A549 (cell line): ENCODE data around the gene GRSF1. TPM values are rescaled to one million over a fixed set of nuclear protein-coding genes. Genes with fewer than 3 reads are reported as not detected.

ENCODE experiments used
- ATAC-seq, 2 experiments: fragments of 200-7000 bp in 1 of 2; fragments of >200 bp in 1 of 2; cut with Nextera tagmentation in 1 of 2; cut with Tn5 transposase in 1 of 2; 3 replicates each; pipeline versions ENCODE4 v1.8.0 to v1.9.1; 2018 to 2020; ENCODE audit warnings: mild to moderate bottlenecking in 1 of 2, moderate library complexity in 1 of 2
- CTCF ChIA-PET: fragments of 300-600 bp; sonication (Branson Sonifier 250); formaldehyde crosslinking; extraction: SDS; loops from one replicate; lab custom pipeline; 2021; ENCODE audit warnings: antibody characterized with exemption, inconsistent platforms; lab: Yijun Ruan, JAX
- POLR2A ChIA-PET: fragments of 350-600 bp; formaldehyde crosslinking; extraction: SDS; loops from one replicate; lab custom pipeline; 2021; ENCODE audit warnings: antibody characterized with exemption, inconsistent platforms; lab: Yijun Ruan, JAX
- DNase-seq, 2 experiments: peaks; one replicate each; pipeline versions ENCODE4 v3.0.0 to v3.0.0-alpha.2; 2011 to 2016; ENCODE audit warnings: low read depth in 1 of 2, low spot score in 1 of 2
- FAIRE-seq: peaks from 2 replicates; lab custom pipeline; 2011; peaks lifted over from hg19 to GRCh38; lab: Jason Lieb, UNC
- H3K27ac ChIP-seq, 2 experiments: fragments of >200 bp; sonication (Bioruptor Twin); formaldehyde crosslinking; 3 replicates each; pipeline ENCODE4 v1.5.1; 2016 to 2017
- H3K4me1 ChIP-seq: fragments of >200 bp; sonication (Bioruptor Twin); formaldehyde crosslinking; 3 replicates; pipeline ENCODE4 v1.6.1; 2016
- H3K4me2 ChIP-seq: fragments of >200 bp; sonication (Bioruptor Twin); formaldehyde crosslinking; 3 replicates; pipeline ENCODE4 v1.6.1; 2016
- H3K4me3 ChIP-seq: fragments of >200 bp; sonication (Bioruptor Twin); formaldehyde crosslinking; 3 replicates; pipeline ENCODE4 v1.5.1; 2016
- H3K9me3 ChIP-seq: fragments of >200 bp; sonication (Bioruptor Twin); formaldehyde crosslinking; 3 replicates; pipeline ENCODE4 v1.6.1; 2016
- BHLHE40 ChIP-seq: IDR thresholded peaks from 2 replicates; pipeline ENCODE4 v1.6.1; 2012; ENCODE audit warnings: low read depth, low read length, inconsistent platforms
- EHF ChIP-seq: fragments of 250-450 bp; sonication (Bioruptor Pico); IDR thresholded peaks from 2 replicates; pipeline ENCODE4 v1.5.0; 2020; ENCODE audit warnings: mild to moderate bottlenecking
- EHMT2 ChIP-seq: fragments of 200-600 bp; sonication (generic); IDR thresholded peaks from 2 replicates; pipeline ENCODE4 v1.6.1; 2016; ENCODE audit warnings: antibody characterized with exemption, low read depth, mild to moderate bottlenecking, moderate library complexity
- EP300 ChIP-seq, 2 experiments: fragments of >200 bp; sonication (Bioruptor Twin); formaldehyde crosslinking; IDR thresholded peaks; 2 replicates in 1 of 2; 3 replicates in 1 of 2; pipeline ENCODE4 v1.6.1; 2016 to 2017
- ESRRA ChIP-seq: fragments of 150-350 bp; IDR thresholded peaks from 2 replicates; pipeline ENCODE4 v1.6.1; 2014; ENCODE audit warnings: mild to moderate bottlenecking, low read length, borderline replicate concordance
- FOSB ChIP-seq: fragments of 250-450 bp; sonication (Bioruptor Pico); IDR thresholded peaks from 2 replicates; pipeline ENCODE4 v1.5.0; 2020; ENCODE audit warnings: mild to moderate bottlenecking, moderate library complexity
- HOXB13 ChIP-seq: fragments of 250-450 bp; sonication (Bioruptor Pico); IDR thresholded peaks from 2 replicates; pipeline ENCODE4 v1.5.0; 2020; ENCODE audit warnings: low read depth, mild to moderate bottlenecking, moderate library complexity
- HOXB5 ChIP-seq: fragments of 250-450 bp; sonication (Bioruptor Pico); IDR thresholded peaks from 2 replicates; pipeline ENCODE4 v1.5.0; 2020; ENCODE audit warnings: mild to moderate bottlenecking, moderate library complexity
- JUNB ChIP-seq: fragments of >200 bp; sonication (Bioruptor Twin); formaldehyde crosslinking; IDR thresholded peaks from 2 replicates; pipeline ENCODE4 v1.6.1; 2016
- KDM5A ChIP-seq: fragments of 200-600 bp; sonication (generic); IDR thresholded peaks from 2 replicates; pipeline ENCODE4 v1.6.1; 2016; ENCODE audit warnings: antibody characterized with exemption, mild to moderate bottlenecking
- MAZ ChIP-seq: fragments of 150-350 bp; IDR thresholded peaks from 2 replicates; pipeline ENCODE4 v1.6.1; 2014; ENCODE audit warnings: antibody characterized with exemption, low read depth, low read length, borderline replicate concordance
- MYC ChIP-seq: IDR thresholded peaks from 2 replicates; pipeline ENCODE4 v1.6.1; 2012; ENCODE audit warnings: mild to moderate bottlenecking, inconsistent platforms, low read length, improper control_type of control experiment, borderline replicate concordance
- POLR2A ChIP-seq: IDR thresholded peaks from 2 replicates; pipeline ENCODE4 v1.6.1; 2012; ENCODE audit warnings: mild to moderate bottlenecking, low read length
- POLR2AphosphoS2 ChIP-seq: conservative IDR thresholded peaks from 2 replicates; pipeline ENCODE4 v1.6.1; 2012; ENCODE audit warnings: low read length, improper control_type of control experiment, inconsistent platforms
- RAD21 ChIP-seq, 2 experiments: fragments of >200 bp in 1 of 2; sonication (Bioruptor Twin) in 1 of 2; formaldehyde crosslinking in 1 of 2; IDR thresholded peaks in 1 of 2; conservative IDR thresholded peaks in 1 of 2; 2 replicates in 1 of 2; 3 replicates in 1 of 2; pipeline ENCODE4 v1.6.1; 2012 to 2018; ENCODE audit warnings: inconsistent platforms in 1 of 2
- RFX5 ChIP-seq: fragments of 450-650 bp; IDR thresholded peaks from 2 replicates; pipeline ENCODE4 v1.7.1; 2014; ENCODE audit warnings: antibody characterized with exemption, mild to moderate bottlenecking, moderate library complexity
- RNF2 ChIP-seq: fragments of 200-600 bp; sonication (generic); IDR thresholded peaks from 2 replicates; pipeline ENCODE4 v1.6.1; 2016; ENCODE audit warnings: low read depth, mild to moderate bottlenecking, antibody characterized with exemption, moderate library complexity, borderline replicate concordance
- TFCP2L1 ChIP-seq: fragments of 250-450 bp; sonication (Bioruptor Pico); IDR thresholded peaks from 2 replicates; pipeline ENCODE4 v1.5.0; 2021; ENCODE audit warnings: mild to moderate bottlenecking
- TP53 ChIP-seq: fragments of 250-450 bp; sonication (Bioruptor Pico); IDR thresholded peaks from 2 replicates; pipeline ENCODE4 v1.5.0; 2021; ENCODE audit warnings: mild to moderate bottlenecking, moderate library complexity
- ZFP36 ChIP-seq: fragments of 450-650 bp; IDR thresholded peaks from 2 replicates; pipeline ENCODE4 v1.6.1; 2014; ENCODE audit warnings: borderline replicate concordance; ENCODE audit not compliant: partially characterized antibody
- WGBS: methylation state at CpG from one replicate; pipeline ENCODE4 v1.1.6; 2017; ENCODE audit errors: missing lambda C conversion rate; 5-methylcytosine and 5-hydroxymethylcytosine counted together
- polyA plus RNA-seq, 4 experiments: library from polyadenylated mRNA; depleted of rRNA in 3 of 4; stranded (reverse); fragments of >200 nt; fragmentation: RNase III in 1 of 4; extraction: RNeasy Plus Mini Kit Qiagen cat#74134 plus additional on column Dnase treatment in 1 of 4; gene quantifications; 2 replicates in 3 of 4; 3 replicates in 1 of 4; pipeline ENCODE4 v1.2.3, GENCODE V29; 2011 to 2017
- TF ChIP-seq, protein P1 (sequence below): fragments of 150-350 bp; IDR thresholded peaks from 2 replicates; pipeline ENCODE4 v1.6.1; 2014; ENCODE audit warnings: low read depth, mild to moderate bottlenecking, low read length
- TF ChIP-seq, protein P2 (sequence below): IDR thresholded peaks from 2 replicates; pipeline ENCODE4 v1.6.1; 2012
- TF ChIP-seq, protein P3 (sequence below): fragments of 250-450 bp; sonication (Bioruptor Pico); IDR thresholded peaks from 2 replicates; pipeline ENCODE4 v1.5.0; 2020; ENCODE audit warnings: low read depth, mild to moderate bottlenecking, moderate library complexity
- TF ChIP-seq, protein P4 (sequence below): fragments of 250-450 bp; sonication (Bioruptor Pico); IDR thresholded peaks from 2 replicates; pipeline ENCODE4 v1.5.0; 2021; ENCODE audit warnings: mild to moderate bottlenecking, moderate library complexity, borderline replicate concordance
- TF ChIP-seq, protein P5 (sequence below): fragments of >200 bp; sonication (Bioruptor Twin); formaldehyde crosslinking; IDR thresholded peaks from 2 replicates; pipeline ENCODE4 v1.6.1; 2016

Gene GRSF1
- polyA plus RNA-seq, 2 of the 4 experiments (the other 2 are of a cell fraction), result 94.3 to 112 TPM

DNA sequence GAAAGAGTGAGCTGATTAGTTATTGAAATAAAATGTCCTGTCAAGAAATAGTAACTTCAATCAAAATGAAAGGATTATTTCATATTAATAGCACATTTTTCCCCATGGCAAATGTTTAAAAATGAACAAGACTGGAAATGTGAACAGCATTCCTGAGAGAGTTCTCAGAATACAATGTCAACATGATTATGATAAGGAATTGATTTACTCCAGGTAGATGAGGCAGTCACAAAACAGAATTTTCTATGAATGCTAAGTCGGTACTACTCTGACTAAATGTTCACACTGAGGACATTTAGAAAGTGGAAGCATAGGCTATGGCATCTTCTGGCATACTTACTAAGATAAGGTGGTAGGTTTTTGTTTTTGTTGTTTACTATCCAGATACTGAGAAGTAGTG, 19.4 kb upstream of the GRSF1 start:
- Histone ChIP-seq H3K4me3 (no peak overlapping the region), H3K4me1 (no peaks in the 10 kb centered on the region), H3K4me2 (no peak overlapping the region), H3K9me3 (no peaks in the 10 kb centered on the region), H3K27ac (no peak overlapping the region)
- ATAC-seq (no peak), FAIRE-seq (no peak), DNase-seq (no peak)
- 84% methylated on average over 1 of the region's 1 CpG for WGBS
- POLR2A ChIA-PET, result no interaction called here
- TF ChIP-seq HOXB13 (CRISPR knock-in tag), result no peak
- TF ChIP-seq, protein P1, sequence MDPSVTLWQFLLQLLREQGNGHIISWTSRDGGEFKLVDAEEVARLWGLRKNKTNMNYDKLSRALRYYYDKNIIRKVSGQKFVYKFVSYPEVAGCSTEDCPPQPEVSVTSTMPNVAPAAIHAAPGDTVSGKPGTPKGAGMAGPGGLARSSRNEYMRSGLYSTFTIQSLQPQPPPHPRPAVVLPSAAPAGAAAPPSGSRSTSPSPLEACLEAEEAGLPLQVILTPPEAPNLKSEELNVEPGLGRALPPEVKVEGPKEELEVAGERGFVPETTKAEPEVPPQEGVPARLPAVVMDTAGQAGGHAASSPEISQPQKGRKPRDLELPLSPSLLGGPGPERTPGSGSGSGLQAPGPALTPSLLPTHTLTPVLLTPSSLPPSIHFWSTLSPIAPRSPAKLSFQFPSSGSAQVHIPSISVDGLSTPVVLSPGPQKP, result no peak
- TF ChIP-seq, protein P2, sequence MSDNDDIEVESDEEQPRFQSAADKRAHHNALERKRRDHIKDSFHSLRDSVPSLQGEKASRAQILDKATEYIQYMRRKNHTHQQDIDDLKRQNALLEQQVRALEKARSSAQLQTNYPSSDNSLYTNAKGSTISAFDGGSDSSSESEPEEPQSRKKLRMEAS, result no peak
- TF ChIP-seq, protein P3, sequence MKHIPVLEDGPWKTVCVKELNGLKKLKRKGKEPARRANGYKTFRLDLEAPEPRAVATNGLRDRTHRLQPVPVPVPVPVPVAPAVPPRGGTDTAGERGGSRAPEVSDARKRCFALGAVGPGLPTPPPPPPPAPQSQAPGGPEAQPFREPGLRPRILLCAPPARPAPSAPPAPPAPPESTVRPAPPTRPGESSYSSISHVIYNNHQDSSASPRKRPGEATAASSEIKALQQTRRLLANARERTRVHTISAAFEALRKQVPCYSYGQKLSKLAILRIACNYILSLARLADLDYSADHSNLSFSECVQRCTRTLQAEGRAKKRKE (CRISPR knock-in tag), result no peak
- TF ChIP-seq HOXB5 (CRISPR knock-in tag), result no peak
- TF ChIP-seq TFCP2L1 (CRISPR knock-in tag), result no peak
- TF ChIP-seq MYC, result no peak
- no peak for TF ChIP-seq RFX5
- TF ChIP-seq, protein P4, sequence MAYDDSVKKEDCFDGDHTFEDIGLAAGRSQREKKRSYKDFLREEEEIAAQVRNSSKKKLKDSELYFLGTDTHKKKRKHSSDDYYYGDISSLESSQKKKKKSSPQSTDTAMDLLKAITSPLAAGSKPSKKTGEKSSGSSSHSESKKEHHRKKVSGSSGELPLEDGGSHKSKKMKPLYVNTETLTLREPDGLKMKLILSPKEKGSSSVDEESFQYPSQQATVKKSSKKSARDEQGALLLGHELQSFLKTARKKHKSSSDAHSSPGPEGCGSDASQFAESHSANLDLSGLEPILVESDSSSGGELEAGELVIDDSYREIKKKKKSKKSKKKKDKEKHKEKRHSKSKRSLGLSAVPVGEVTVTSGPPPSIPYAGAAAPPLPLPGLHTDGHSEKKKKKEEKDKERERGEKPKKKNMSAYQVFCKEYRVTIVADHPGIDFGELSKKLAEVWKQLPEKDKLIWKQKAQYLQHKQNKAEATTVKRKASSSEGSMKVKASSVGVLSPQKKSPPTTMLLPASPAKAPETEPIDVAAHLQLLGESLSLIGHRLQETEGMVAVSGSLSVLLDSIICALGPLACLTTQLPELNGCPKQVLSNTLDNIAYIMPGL (CRISPR knock-in tag), result no peak
- no peak for TF ChIP-seq POLR2AphosphoS2
- TF ChIP-seq, protein P5, sequence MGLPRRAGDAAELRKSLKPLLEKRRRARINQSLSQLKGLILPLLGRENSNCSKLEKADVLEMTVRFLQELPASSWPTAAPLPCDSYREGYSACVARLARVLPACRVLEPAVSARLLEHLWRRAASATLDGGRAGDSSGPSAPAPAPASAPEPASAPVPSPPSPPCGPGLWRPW, result no peak
- TF ChIP-seq ZFP36, result no peak
- TF ChIP-seq BHLHE40, result no peak
- TF ChIP-seq EHMT2, result no peak
- no peak for TF ChIP-seq ESRRA
- CTCF ChIA-PET, result no interaction called here

DNA sequence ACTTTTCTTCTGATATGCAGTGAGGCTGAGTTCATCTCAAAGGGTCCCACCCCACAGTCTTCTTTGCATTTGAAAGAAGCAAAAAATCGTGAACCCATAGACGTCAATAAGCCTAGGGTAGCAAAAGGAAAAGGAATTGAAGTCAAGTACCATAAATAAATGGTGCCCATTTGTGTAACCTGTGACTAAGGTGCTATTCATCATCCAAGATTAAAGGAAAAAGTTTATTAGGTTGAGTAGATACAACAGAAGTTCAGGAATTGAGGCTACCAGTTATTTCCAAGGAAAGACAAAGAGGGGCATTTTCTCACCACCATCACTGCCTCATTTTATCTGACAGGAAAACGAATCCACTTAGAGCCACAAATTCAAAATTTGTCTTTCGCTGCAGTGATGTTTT, 18.8 kb upstream of the GRSF1 start:
- no peak for FAIRE-seq
- ChIA-PET POLR2A (no interaction called here), CTCF (no interaction called here)
- Histone ChIP-seq H3K4me1 (no peaks in the 10 kb centered on the region), H3K27ac (no peak overlapping the region), H3K9me3 (no peaks in the 10 kb centered on the region), H3K4me3 (no peak overlapping the region), H3K4me2 (no peak overlapping the region)
- DNase-seq, result no peak
- ATAC-seq, result no peak
- WGBS, result 58% methylated on average over 4 of the region's 4 CpGs
- TF ChIP-seq ESRRA (no peak), EHF (CRISPR knock-in tag) (no peak), MAZ (no peak), FOSB (CRISPR knock-in tag) (no peak), KDM5A (no peak), POLR2A (no peak), RAD21 (conservative IDR thresholded peaks at IDR 0.05 in 1 of 2, IDR thresholded peaks at IDR 0.05 in 1 of 2) (no peak), JUNB (no peak), TP53 (CRISPR knock-in tag) (no peak), EP300 (IDR thresholded peaks at IDR 0.05) (no peak), RNF2 (no peak)
- TF ChIP-seq, all 56 proteins: peak for 0
